ENCODE results near the gene TNIK.

DNA sequence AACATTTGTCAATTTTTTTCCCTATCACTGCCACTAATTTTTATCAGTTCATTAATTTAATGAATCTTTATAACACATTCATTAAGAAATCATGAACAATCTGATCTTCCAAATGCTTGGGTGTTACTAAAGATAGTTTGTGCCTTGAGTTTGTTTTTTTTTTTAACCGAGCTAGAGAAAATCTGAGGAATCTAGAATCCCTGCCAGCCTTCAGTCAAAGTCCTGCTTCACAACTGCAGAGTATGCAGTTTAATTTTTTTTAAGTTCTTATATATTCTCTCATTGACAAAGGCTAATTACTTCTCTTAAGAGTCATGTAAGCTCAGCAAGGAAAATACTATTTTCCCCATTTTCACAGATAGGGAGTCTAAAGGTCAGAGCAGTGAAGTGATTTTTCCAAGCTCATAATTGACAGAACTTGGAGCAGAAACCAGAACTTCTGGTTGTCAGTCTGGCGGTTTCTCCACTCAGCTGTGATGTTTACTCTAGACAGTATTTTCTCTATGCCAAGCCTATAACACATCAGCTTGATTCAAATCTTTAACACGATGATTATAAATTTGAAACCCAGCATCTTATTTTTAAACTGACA lies 55.7 kb downstream of the TNIK start:
- TF ChIP-seq CTCF (IDR thresholded peaks at IDR 0.05) (no peak), POLR2A (IDR thresholded peaks at IDR 0.05) (no peak)

Data from uterus (tissue), 2 donors.